HepG2 (cell line): ENCODE results near the gene CELF4.

Source experiments
- CTCF ChIP-seq: sonication (generic); formaldehyde crosslinking; IDR thresholded peaks from 2 replicates; pipeline ENCODE4 v1.5.0; 2020; ENCODE audit warnings: mild to moderate bottlenecking, missing genetic modification reagents, moderate library complexity
- FOXO1 ChIP-seq: sonication (generic); formaldehyde crosslinking; IDR thresholded peaks from 2 replicates; pipeline ENCODE4 v1.4.0; 2020; ENCODE audit warnings: missing genetic modification reagents
- JUN ChIP-seq: sonication (generic); formaldehyde crosslinking; IDR thresholded peaks from 2 replicates; pipeline ENCODE4 v1.4.0; 2020; ENCODE audit warnings: mild to moderate bottlenecking, missing genetic modification reagents
- PAX8 ChIP-seq: sonication (generic); formaldehyde crosslinking; IDR thresholded peaks from 2 replicates; pipeline ENCODE4 v1.8.0; 2022; ENCODE audit warnings: mild to moderate bottlenecking, missing genetic modification reagents, borderline replicate concordance
- RNF2 ChIP-seq: fragments of 450-650 bp; conservative IDR thresholded peaks from 2 replicates; pipeline ENCODE4 v1.6.1; 2016; ENCODE audit warnings: low read depth
- ZNF609 ChIP-seq: sonication (generic); formaldehyde crosslinking; IDR thresholded peaks from 2 replicates; pipeline ENCODE4 v1.4.0; 2020; ENCODE audit warnings: mild to moderate bottlenecking, missing genetic modification reagents, borderline replicate concordance
- ZSCAN20 ChIP-seq: sonication (generic); formaldehyde crosslinking; IDR thresholded peaks from 2 replicates; pipeline ENCODE4 v1.4.0; 2020; ENCODE audit warnings: missing genetic modification reagents, mild to moderate bottlenecking, borderline replicate concordance

- TF ChIP-seq PAX8 (CRISPR knock-in tag) (no peak), FOXO1 (CRISPR knock-in tag) (no peak), JUN (CRISPR knock-in tag) (no peak), ZNF609 (CRISPR knock-in tag) (no peak), CTCF (no peak), ZSCAN20 (no peak), RNF2 (no peak)
Observed at GRCh38 chr18:37396971-37397720, 168.5 kb downstream of the CELF4 start.
